HuH-7.5 (cell line): ENCODE measurements around the gene TMEM174.
"Not testable (repeated sequence)": the region's sequence is repeated elsewhere in the genome, so short reads cannot be mapped to it uniquely, and the experiment has no call there.

Experiments
- DNase-seq: peaks from one replicate; pipeline ENCODE4 v3.0.0; 2011; ENCODE audit warnings: low spot score

The TMEM174 gene

DNA sequence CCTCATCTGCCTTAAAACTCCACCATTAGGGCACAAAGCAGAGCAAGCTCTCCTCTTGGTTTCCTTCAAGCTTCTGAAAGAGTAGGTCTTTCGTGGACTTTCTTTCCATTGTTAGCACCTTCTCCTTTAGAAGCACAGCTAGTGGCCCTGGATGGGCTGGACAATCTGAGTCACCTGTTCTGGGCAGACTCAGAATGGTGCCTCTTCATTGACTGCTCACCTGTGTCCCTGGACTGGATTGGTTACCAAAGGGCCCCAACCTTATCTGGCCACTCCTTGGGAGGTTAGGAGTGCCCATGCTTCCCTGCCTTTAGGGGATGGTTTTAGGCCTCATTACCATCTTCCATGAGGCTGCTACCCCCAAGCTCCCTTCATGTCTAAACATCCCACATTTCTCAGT lies 23.2 kb downstream of the TMEM174 start:
- DNase-seq, result no peak

DNA sequence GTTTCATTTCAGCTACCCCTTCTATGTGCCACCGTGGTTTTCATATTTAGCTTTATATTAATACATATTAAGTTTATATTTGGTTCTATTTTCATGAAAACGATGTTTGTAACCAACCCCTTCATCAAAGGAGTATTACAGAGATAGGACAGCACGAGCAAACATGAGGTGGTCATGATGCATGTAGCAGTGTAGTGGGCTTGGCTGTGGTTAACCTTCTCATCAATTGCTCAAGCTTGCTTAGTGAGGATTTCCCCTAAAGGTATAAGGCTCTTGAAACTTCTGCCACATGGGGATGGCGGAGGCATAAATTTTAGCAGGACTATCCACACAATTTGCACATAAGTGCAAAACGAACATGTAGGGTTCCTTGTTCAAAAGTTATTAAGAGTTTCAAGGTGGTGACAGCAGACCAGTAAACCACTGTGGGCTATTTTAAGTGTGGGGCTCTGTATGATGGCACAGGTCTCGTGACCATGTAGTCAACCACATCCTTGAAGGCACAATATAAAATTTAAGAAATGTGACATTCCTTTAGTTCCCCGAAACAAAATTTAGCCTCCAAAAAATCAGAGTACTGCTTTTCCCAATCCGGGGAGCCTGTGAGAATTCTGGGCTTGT lies 24.8 kb downstream of the TMEM174 start:
- no peak for DNase-seq

- no peak for DNase-seq
These were observed 26.0 kb downstream of the TMEM174 start for GRCh38 chr5:73198833-73199592.

DNA sequence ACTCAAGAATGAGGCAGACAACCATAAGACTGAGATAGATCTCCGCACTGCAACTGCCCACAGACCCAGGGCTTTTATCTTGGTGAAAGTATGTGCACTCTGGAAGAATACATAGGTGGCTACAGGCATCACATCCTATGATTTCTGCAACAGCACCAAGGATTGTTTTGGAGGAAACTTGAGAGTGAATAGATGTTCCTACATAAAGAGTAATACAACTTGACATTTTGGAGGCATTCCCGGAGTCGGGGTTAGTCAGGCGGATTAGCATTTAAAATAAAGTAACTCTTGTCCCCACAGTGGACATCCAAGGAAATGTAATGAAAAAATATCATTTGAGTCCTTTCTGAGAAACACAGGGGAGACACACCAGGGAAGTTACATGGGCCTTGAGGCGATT lies 26.7 kb downstream of the TMEM174 start:
- no peak for DNase-seq

- peak; percentile 61 for DNase-seq
These were observed 28.8 kb downstream of the TMEM174 start for GRCh38 chr5:73201547-73202513.

GRCh38 chr5:73204332-73204731 lies 31.3 kb downstream of the TMEM174 start:
- DNase-seq, result no peak

GRCh38 chr5:73204733-73205132 lies 31.7 kb downstream of the TMEM174 start:
- no peak for DNase-seq

DNA sequence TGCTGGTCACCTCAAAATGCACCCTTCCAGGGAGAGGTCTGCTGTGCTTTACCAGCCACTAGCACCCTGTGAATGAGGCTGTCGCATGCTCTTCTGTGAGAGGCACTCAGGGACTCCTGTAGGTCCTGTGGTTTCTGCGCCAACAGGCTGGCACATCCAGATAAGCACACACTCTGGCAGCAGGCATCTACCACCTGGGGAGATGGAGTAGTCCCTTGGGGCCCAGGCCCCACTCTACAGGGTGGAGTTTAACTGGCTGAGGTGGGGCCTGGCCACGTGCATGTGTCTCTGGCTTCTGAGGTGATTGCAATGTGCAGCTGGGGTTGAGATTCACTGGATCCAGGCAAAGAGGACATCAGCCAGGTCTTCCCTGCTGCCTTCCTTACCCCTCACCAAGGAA lies 32.3 kb downstream of the TMEM174 start:
- DNase-seq, result no peak

GRCh38 chr5:73207239-73207638 lies 34.2 kb downstream of the TMEM174 start:
- not testable (repeated sequence) for DNase-seq

DNA sequence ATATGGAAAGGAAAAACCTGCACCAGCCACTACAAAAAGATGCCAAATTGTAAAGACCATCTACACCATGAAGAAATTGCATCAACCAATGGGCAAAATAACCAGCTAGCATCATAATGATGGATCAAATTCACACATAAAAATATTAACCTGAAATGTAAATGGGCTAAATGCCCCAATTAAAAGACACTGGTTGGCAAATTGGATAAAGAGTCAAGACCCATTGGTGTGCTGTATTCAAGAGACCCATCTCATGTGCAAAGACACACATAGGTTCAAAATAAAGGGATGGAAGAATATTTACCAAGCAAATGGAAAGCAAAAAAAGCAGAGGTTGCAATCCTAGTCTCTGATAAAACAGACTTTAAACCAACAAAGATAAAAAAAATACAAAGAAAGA lies 36.1 kb downstream of the TMEM174 start:
- DNase-seq, result not testable (repeated sequence)

DNA sequence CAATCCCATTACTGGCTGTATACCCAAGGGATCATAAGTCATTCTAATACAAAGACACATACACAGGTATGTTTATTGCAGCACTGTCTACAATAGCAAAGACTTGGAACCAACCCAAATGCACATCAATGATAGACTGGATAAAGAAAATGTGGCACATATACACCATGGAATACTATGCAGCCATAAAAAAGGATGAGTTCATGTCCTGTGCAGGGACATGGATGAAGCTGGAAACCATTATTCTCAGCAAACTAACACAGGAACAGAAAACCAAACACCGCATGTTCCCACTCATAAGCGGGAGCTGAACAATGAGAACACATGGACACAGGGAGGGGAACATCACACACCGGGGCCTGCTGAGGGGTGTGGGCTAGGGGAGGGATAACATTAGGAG lies 39.7 kb downstream of the TMEM174 start:
- DNase-seq, result not testable (repeated sequence)

DNA sequence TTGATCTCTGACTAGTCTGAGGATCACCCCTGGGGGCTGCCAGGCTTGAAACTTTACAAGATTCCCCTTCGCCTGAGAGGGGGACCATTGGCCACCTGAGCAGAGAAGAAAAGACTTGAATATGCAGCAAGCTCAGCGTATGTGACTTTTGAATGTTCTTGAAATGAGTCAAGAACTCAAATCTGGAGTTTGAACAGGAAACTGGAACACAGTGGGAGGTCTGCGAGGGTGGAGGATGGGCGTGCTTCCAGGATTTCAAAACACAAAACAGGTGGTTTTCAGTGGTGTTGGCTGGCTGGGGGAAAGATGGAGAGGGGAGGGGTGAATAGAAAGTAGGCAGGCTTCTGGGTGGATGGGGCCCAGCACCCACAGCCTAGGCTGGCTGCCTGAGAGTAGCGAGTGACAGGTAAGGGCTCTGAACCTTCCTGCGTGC lies 40.6 kb downstream of the TMEM174 start:
- no peak for DNase-seq

GRCh38 chr5:73214306-73214705 lies 41.3 kb downstream of the TMEM174 start:
- no peak for DNase-seq

DNA sequence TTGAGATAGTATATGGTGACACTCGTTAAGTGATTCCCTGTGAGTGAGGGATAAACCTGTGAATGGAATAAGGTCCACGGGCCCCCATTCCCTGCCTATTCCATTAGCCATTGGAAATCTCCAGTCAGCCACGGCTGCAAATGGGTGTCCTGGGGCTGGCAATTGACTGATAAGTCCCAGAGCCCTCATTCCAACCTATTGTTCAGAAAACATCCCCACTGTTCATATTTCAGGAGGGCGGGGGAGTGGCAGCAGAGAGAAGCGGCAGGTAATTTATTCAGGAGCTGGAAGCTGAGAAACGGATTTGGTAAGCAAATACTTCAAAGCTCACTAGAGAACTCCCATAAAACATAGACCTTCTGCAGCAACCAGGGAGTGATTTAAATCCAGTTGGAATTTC lies 42.0 kb downstream of the TMEM174 start:
- no peak for DNase-seq

DNA sequence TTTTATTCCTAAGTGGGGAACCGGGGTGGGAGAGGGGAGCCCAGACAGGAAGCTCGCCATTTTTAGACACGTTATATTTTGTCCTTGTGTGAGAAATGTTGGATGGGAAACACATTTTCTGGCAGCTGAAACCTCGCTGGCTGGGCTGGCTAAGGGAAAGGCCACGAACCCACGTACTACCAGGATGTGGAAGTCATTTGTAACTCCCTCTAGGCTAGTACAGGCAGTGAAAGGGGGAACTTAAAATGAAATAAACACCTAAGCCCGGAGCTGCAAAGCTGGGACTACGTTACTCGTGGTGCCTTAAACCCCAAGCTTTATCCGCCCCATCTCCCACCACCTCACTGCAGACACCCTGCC lies 42.5 kb downstream of the TMEM174 start:
- DNase-seq, result no peak

GRCh38 chr5:73215891-73216610 lies 43.1 kb downstream of the TMEM174 start:
- DNase-seq, result peak; percentile 77

- DNase-seq, result no peak
These were observed 45.7 kb downstream of the TMEM174 start for GRCh38 chr5:73218552-73219171.

DNA sequence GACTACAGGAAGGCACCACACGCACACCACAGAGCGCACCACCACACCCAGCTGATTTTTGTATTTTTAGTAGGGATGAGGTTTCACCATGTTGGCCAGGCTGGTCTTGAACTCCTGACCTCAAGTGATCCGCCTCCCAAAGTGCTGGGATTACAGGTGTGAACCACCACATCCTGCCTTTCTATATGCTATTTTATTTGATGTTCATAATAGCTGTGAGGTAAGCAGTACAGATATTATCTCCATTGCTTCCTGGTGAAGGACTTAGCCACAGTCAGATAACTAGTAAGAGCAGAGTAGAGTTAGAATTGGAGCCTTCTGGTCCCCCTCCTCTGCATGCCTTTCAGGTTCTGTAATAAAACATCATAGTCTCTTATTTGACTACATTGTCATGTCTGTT lies 46.3 kb downstream of the TMEM174 start:
- not testable (repeated sequence) for DNase-seq

DNA sequence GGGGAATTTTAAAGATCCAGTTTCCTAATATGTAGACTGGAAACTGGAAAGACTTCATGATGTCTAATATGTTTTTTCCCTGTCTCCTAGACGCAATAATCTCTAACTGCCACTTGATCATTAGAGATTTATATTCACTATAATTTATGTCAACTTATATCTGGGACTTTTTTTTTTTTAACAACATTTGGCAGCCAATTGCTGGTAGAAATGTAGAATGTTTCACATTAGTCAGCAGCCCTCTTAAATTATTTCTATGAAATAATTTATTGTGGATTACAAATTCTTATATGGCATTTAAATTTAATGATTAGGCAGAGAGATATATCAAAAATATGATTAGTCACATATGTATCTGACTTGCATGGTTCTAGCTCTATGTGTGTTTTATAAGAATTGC lies 48.2 kb downstream of the TMEM174 start:
- no peak for DNase-seq

DNA sequence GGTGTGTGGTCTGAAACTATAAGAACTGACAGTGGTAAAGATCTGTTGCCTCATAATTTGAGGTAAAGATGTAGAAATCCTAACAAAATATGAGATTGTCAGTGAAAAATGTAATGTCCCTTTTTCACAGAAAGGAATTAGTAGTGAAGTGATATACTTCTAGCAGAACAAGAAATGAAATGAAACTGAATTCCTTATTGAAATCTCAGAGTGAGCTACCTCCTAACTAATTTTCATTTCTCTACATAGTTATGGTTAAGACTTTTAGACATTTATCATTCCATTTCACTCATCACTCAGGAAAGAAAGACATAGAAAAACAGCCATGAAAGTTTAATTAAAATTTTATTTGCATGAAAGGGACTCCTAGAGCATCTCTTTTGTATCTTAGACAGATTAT lies 48.7 kb downstream of the TMEM174 start:
- DNase-seq, result no peak

DNA sequence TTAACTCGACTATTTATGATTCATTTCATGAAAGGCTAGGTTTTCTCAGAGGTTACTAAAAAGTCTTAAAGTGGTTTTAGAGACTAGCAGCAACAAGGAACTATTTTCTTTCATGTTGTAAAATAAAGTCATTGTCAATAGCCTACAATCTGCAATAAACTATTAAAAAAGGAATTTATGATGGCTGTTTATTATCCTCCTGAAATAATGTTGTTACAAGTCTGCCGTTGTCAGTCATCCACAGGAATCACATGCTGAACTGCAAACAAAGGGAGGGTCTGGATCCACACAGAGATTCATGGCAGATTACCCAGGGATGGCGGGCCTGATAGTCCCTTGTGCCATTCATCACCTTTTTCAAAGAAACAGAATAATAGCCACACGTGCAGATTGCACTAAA lies 49.2 kb downstream of the TMEM174 start:
- DNase-seq, result no peak
